Ectodermal cell (in vitro differentiated cells): ENCODE measurements around the gene STC2.

Experiments
- H3K27ac ChIP-seq: 2 replicates; pipeline ENCODE4 v1.7.0; 2013; ENCODE audit warnings: mild to moderate bottlenecking, low read depth, low read length; ENCODE audit not compliant: insufficient read depth, poor library complexity, severe bottlenecking
- H3K27me3 ChIP-seq: 2 replicates; pipeline ENCODE4 v1.7.0; 2013; ENCODE audit warnings: mild to moderate bottlenecking, low read length; ENCODE audit not compliant: insufficient read depth, control insufficient read depth, poor library complexity, severe bottlenecking
- H3K36me3 ChIP-seq: one replicate; pipeline ENCODE4 v1.7.0; 2013; ENCODE audit warnings: low read length; ENCODE audit not compliant: control insufficient read depth, insufficient read depth
- H3K4me1 ChIP-seq: one replicate; pipeline ENCODE4 v1.7.0; 2013; ENCODE audit warnings: low read length; ENCODE audit not compliant: control insufficient read depth, insufficient read depth
- H3K4me3 ChIP-seq: 2 replicates; pipeline ENCODE4 v1.7.0; 2013; ENCODE audit warnings: low read depth, low read length, control low read depth; ENCODE audit not compliant: insufficient read depth
- H3K9me3 ChIP-seq: 2 replicates; pipeline ENCODE4 v1.7.0; 2013; ENCODE audit warnings: mild to moderate bottlenecking, low read length, moderate library complexity; ENCODE audit not compliant: control insufficient read depth
- WGBS, 2 experiments: methylation state at CpG; one replicate each; pipeline ENCODE4 v1.1.7; 2013; ENCODE audit warnings: missing lambda C conversion rate in 2 of 2; 5-methylcytosine and 5-hydroxymethylcytosine counted together

Gene STC2

GRCh38 chr5:173312821-173313220 lies 15.4 kb downstream of the STC2 start:
- H3K4me3 ChIP-seq: no peak overlapping the region
- no peaks in the 10 kb centered on the region for H3K27me3 ChIP-seq
- H3K27ac ChIP-seq: no peak overlapping the region
- no peaks in the 10 kb centered on the region for H3K36me3 ChIP-seq
- H3K4me1 ChIP-seq: peaks cover 18% of the 10 kb centered on the region
- no peaks in the 10 kb centered on the region for H3K9me3 ChIP-seq
- WGBS, 2 experiments: 68 to 74% methylated on average over 3 of the region's 3 CpGs

DNA sequence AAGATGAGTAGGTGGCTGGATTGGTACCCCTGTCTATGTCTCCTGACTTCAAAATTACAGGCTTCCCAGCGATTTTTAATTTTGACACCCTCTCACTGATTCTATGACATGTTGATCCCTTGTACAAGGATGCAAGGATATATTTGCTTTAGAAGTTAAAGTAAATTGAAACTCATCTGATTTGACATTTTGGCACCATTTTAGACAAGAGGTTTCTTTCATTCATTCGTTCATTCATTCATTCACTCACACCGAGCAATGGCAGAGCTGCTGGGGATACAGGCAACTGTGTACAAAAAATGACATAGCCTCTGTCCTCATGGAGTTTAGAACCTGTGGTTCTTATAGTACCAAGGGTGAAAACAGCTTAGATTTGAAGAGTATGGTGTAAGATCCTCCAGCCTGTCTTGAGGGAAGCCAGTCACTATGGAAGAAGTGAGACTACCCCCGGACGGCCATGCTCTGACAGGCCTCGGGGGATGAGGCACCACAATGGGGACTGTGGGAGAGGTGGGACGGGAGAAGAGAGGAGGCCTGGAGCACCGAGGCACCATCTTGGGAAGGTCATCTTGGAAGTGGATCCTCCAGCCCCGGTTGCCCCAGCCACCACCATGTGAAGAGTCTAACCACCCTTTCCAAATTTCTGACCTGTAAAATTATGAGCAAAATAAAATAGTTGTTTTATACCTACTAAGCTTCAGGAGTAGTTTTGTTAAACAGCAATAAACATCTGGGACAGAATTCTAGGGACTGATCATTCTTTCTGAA lies 16.2 kb downstream of the STC2 start:
- WGBS, 2 experiments: 90 to 96% methylated on average over 9 of the region's 9 CpGs

DNA sequence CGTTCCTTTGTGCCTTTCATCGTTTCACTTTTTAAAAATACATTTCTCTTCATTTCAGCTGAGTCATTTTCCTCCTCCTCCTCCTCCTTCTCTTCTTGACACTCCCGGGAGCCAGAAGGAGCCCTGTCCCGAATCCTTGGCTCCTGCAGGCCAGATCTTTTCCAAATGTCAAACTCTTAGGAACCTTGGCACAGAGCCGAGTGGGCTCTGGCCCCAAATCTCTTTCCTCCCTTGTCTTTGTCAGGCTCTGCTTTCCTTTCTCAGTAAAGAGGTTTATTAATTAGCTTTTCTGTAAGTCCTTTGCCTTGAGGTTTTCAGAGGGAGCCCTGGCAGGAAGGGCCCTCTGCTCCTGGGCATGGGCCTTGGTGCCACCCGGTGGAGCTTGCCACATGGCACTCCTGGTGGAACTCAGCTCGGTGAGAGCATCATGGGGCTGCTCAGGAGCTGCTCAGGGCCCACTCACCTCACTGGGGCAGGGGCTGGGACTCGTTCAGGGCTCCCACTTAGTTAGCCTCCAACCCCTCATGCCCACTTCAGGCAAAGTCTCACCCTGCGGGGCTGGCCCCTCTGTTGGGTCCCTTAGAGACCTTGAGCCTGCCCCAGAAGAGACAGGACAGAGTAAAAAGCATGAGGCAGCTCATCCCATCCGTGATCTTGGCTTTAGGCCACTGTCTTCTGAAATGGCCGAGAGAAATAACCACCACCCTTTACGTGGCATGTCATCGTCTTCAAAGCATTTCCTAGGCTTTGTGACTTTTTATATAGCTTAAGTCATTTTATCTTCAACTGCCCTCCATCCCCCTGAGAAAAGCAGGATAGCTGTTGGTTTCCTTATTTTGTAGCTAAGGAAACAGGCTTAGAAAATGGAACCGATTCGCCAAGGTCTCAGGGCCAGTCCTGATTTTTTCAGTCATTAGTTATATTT lies 17.1 kb downstream of the STC2 start:
- Histone ChIP-seq H3K4me3 (no peak overlapping the region), H3K36me3 (no peaks in the 10 kb centered on the region), H3K27ac (no peak overlapping the region), H3K4me1 (peaks cover 11% of the 10 kb centered on the region), H3K27me3 (no peaks in the 10 kb centered on the region), H3K9me3 (no peaks in the 10 kb centered on the region)
- WGBS, 2 experiments: 86 to 88% methylated on average over 15 of the region's 15 CpGs

More for the DNA sequence above, 16.2 kb downstream of the STC2 start:
- H3K9me3 ChIP-seq: no peaks in the 10 kb centered on the region
- H3K27ac ChIP-seq: no peak overlapping the region
- no peaks in the 10 kb centered on the region for H3K36me3 ChIP-seq
- no peaks in the 10 kb centered on the region for H3K27me3 ChIP-seq
- peaks cover 18% of the 10 kb centered on the region for H3K4me1 ChIP-seq
- H3K4me3 ChIP-seq: no peak overlapping the region

GRCh38 chr5:173310218-173310769 lies 17.9 kb downstream of the STC2 start:
- 91 to 93% methylated on average over 8 of the region's 8 CpGs for WGBS, 2 experiments
- Histone ChIP-seq H3K27me3 (no peaks in the 10 kb centered on the region), H3K4me1 (peaks cover 3% of the 10 kb centered on the region), H3K36me3 (no peaks in the 10 kb centered on the region), H3K27ac (no peak overlapping the region), H3K4me3 (no peak overlapping the region), H3K9me3 (no peaks in the 10 kb centered on the region)

DNA sequence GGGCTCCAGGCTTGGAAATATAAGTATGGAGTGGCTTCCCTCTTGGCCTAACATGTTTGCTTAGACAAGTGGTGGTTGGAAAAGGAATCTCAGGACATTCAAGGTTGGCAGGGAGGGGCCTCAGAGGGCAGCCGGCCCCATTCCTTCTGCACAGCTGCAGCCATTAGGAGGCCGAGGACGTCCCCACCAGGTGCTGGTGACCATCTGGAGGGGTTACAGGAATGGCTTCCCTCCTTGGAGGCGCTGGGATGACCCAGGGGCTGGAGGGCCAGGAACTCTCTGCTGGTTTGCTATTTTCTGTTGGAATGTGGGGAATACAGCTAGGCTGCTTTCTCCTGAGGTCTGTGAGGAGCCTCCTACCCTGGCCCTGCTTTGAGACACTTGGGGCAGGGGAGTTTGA lies 18.5 kb downstream of the STC2 start:
- peaks cover 6% of the 10 kb centered on the region for H3K4me1 ChIP-seq
- no peak overlapping the region for H3K27ac ChIP-seq

GRCh38 chr5:173308226-173308625 lies 20.0 kb downstream of the STC2 start:
- Histone ChIP-seq H3K36me3 (no peaks in the 10 kb centered on the region), H3K4me3 (no peak overlapping the region), H3K27ac (no peak overlapping the region), H3K9me3 (no peaks in the 10 kb centered on the region), H3K27me3 (no peaks in the 10 kb centered on the region), H3K4me1 (peaks cover 19% of the 10 kb centered on the region)

More for the DNA sequence above, 18.5 kb downstream of the STC2 start:
- WGBS, 2 experiments: 88 to 89% methylated on average over 4 of the region's 4 CpGs
- no peaks in the 10 kb centered on the region for H3K27me3 ChIP-seq
- H3K9me3 ChIP-seq: no peaks in the 10 kb centered on the region
- H3K4me3 ChIP-seq: no peak overlapping the region
- no peaks in the 10 kb centered on the region for H3K36me3 ChIP-seq

DNA sequence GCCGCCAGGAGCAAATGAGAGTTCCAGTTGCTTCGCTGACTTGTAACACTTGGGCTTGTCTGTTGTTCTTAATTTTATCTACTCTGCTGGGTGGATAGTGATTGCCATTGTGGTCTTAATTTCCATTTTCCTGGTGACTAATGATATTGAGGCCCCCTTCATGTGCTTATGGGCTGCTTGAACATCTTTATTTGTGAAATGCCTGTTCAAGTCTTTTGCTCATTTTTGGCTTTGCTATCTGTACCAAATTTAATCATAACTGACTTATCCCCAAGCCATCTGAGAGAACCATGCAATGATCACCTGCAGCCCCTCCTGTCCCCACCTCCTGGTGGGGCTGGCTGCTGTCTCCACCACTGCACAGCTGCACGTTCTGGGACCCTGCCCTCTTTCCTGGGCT lies 20.5 kb downstream of the STC2 start:
- Histone ChIP-seq H3K27me3 (no peaks in the 10 kb centered on the region), H3K4me3 (no peak overlapping the region), H3K36me3 (no peaks in the 10 kb centered on the region), H3K27ac (no peak overlapping the region), H3K4me1 (peaks cover 24% of the 10 kb centered on the region), H3K9me3 (no peaks in the 10 kb centered on the region)
- WGBS, 2 experiments: 94 to 96% methylated on average over 3 of the region's 3 CpGs

- 93 to 98% methylated on average over 3 of the region's 3 CpGs for WGBS, 2 experiments
- no peaks in the 10 kb centered on the region for H3K36me3 ChIP-seq
- H3K27me3 ChIP-seq: no peaks in the 10 kb centered on the region
- H3K4me1 ChIP-seq: peaks cover 34% of the 10 kb centered on the region
- H3K4me3 ChIP-seq: no peak overlapping the region
- no peak overlapping the region for H3K27ac ChIP-seq
- H3K9me3 ChIP-seq: no peaks in the 10 kb centered on the region
Observed at GRCh38 chr5:173306695-173307094, 21.5 kb downstream of the STC2 start.

DNA sequence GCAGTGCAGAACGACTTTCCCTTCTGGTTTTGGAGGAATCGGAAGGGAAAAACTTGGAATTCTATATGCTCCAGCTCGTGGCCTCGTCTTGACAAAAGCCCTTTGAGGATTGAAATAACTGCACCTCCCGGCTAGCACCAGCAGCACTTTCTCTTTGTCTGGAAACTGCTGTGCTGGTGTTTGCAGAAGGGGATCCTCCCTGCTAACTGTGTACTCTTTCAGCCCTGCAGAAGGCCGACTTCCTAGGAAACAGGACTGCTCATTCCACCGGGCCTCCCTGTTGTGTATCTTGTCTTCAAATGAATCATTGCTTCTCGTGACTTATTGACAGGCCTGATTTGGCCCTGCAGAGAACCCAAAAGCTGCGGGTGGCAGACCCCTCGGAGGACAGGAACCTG lies 23.6 kb downstream of the STC2 start:
- Histone ChIP-seq H3K4me3 (no peak overlapping the region), H3K9me3 (no peaks in the 10 kb centered on the region), H3K27me3 (no peaks in the 10 kb centered on the region), H3K27ac (no peak overlapping the region), H3K4me1 (peaks cover 41% of the 10 kb centered on the region), H3K36me3 (no peaks in the 10 kb centered on the region)
- WGBS, 2 experiments: 34 to 39% methylated on average over 10 of the region's 10 CpGs
